Prostate gland (tissue), 2 donors: ENCODE data around the gene C1orf115.

Experiments used
- CTCF ChIP-seq, 4 experiments: fragments of 200-600 bp in 2 of 4; fragments of 450-650 bp in 2 of 4; sonication (generic) in 2 of 4; IDR thresholded peaks; 1 replicate in 3 of 4; 2 replicates in 1 of 4; pipeline ENCODE4 v1.5.1; 2016 to 2019; ENCODE audit warnings: antibody characterized with exemption in 4 of 4, mild to moderate bottlenecking in 2 of 4, moderate library complexity in 2 of 4
- POLR2AphosphoS5 ChIP-seq: sonication (generic); formaldehyde crosslinking; IDR thresholded peaks from one replicate; pipeline ENCODE4 v1.6.1; 2017; ENCODE audit warnings: antibody characterized with exemption

DNA sequence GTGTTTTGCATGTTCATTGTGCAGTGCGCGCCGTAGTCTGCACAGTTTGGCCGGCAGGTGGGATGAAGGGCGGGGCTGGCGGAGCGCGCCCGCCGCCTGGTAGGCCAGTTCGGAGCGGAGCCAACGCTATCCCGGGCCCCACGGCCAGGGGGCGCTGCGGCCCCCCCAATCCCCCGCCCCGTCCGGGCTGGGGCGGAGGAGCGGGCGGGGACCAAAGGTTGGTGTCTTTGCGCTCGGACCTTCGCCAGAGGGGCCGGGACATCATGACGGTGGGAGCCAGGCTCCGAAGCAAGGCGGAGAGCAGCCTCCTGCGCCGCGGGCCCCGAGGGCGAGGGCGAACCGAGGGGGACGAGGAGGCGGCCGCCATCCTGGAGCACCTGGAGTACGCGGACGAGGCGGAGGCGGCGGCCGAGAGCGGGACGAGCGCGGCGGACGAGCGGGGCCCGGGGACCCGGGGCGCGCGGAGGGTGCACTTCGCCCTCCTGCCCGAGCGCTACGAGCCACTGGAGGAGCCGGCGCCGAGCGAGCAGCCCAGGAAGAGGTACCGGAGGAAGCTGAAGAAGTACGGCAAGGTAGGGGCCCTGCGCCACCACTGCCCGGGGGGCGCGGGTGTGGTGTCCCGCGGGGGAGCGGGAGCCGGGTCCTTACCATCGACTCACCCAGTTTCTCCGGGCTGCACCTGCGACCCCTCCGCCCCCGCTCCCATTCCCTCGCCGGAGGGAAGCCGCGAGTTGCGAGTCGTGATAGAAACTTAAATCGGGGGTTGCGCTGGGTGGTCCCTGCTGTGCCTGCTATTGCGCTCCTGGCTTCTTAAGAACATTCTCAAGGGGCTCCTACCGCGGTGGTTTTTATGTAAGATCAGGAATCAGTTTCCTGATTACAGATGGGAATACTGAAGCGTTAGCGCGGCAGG is at the start of gene C1orf115:
- TF ChIP-seq CTCF (IDR thresholded peaks at IDR 0.05) = peak; percentile 90 to 98 (median 94)
- peak; percentile 61 for TF ChIP-seq POLR2AphosphoS5
